Endothelial cell of umbilical vein (primary cell): ENCODE data around the gene DDX17.

Experiments
- CTCF ChIP-seq, 2 donors: IDR thresholded peaks; 1 replicate in 1 of 2; 2 replicates in 1 of 2; pipeline ENCODE4 v1.5.1; 2011; ENCODE audit warnings: low read length in 2 of 2, mild to moderate bottlenecking in 2 of 2, moderate library complexity in 2 of 2, control low read depth in 1 of 2, inconsistent platforms in 1 of 2, low read depth in 1 of 2; ENCODE audit not compliant: insufficient read depth in 1 of 2; ENCODE audit errors: extremely low read depth in 1 of 2
- EZH2 ChIP-seq: IDR thresholded peaks from 2 replicates; pipeline ENCODE4 v1.6.1; 2012; ENCODE audit warnings: borderline replicate concordance, low read depth, mild to moderate bottlenecking, moderate library complexity, low read length, inconsistent platforms; ENCODE audit not compliant: severe bottlenecking

- TF ChIP-seq CTCF (IDR thresholded peaks at IDR 0.05; ENCODE audit: extremely low read depth in 1 of 2, insufficient read depth in 1 of 2, low read depth in 1 of 2, low read length in 2 of 2), result no peak
- TF ChIP-seq EZH2, result no peak
These were observed 17.0 kb downstream of the DDX17 start for GRCh38 chr22:38489142-38489541.
